GM12892 (cell line): ENCODE results near the gene ACVR1.

ENCODE experiments used
- POLR2A ChIP-seq: IDR thresholded peaks from 2 replicates; pipeline ENCODE4 v1.6.1; 2011; ENCODE audit warnings: low read depth, low read length, control low read depth
- POLR2AphosphoS5 ChIP-seq: IDR thresholded peaks from 2 replicates; pipeline ENCODE4 v1.6.1; 2011; ENCODE audit warnings: low read depth, low read length, control low read depth

DNA sequence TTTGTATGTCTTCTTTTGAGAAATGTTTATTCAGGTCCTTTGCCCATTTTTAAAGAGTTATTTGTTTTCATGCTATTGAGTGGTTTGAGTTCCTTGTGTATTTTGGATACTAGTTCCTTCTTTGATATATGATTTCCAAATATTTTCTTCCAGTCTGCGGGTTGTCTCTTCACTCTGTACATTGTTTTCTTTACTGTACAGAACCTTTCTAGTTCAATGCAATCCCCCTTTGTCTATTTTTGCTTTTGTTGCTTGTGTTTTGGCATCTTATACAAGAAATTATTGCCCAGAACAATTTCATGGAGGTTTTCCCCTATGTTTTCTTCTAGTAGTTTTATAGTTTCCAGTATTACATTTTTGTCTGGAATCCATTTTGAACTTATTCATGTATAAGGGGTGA is 185.0 kb downstream of the ACVR1 start:
- no peak for TF ChIP-seq POLR2A
- no peak for TF ChIP-seq POLR2AphosphoS5
